HepG2 (cell line): ENCODE data around the gene METTL13. TPM values are rescaled to one million over a fixed set of nuclear protein-coding genes. Genes with fewer than 3 reads are reported as not detected.

ENCODE experiments used
- ATAC-seq: fragments of 200-7000 bp; cut with Tn5 transposase; 3 replicates; pipeline ENCODE4 v1.9.1; 2020; ENCODE audit warnings: mild to moderate bottlenecking, moderate library complexity
- BruUV-seq: library from RNA; stranded (reverse); fragments of 400-500 nt; replicated peaks from 2 replicates; lab custom pipeline; 2021; lab: Mats Ljungman, UMichigan
- CTCF ChIA-PET: fragments of 300-600 bp; formaldehyde crosslinking; extraction: SDS; loops from one replicate; lab custom pipeline; 2021; ENCODE audit warnings: low total read pairs, inconsistent platforms, low intra/inter-chr PET ratio; lab: Yijun Ruan, JAX
- POLR2A ChIA-PET: fragments of 350-600 bp; sonication (Branson Sonifier 250); formaldehyde crosslinking; loops from one replicate; lab custom pipeline; 2020; ENCODE audit warnings: antibody characterized with exemption, inconsistent platforms; lab: Yijun Ruan, JAX
- DNase-seq: peaks from one replicate; pipeline ENCODE4 v3.0.0-alpha.2; 2015; ENCODE audit warnings: low spot score
- FAIRE-seq: peaks from 3 replicates; lab custom pipeline; 2011; peaks lifted over from hg19 to GRCh38; lab: Jason Lieb, UNC
- H2AFZ ChIP-seq: one replicate; pipeline ENCODE4 v1.6.1; 2011; ENCODE audit warnings: low read length, inconsistent platforms
- H3K27ac ChIP-seq: fragments of 300-600 bp; 3 replicates; pipeline ENCODE4 v1.8.0; 2011; ENCODE audit warnings: mixed run types, mild to moderate bottlenecking, mixed read lengths, low read length, inconsistent platforms; ENCODE audit not compliant: insufficient read depth; ENCODE audit errors: extremely low read length
- H3K27me3 ChIP-seq, 2 experiments: fragments of 200-600 bp in 1 of 2; 2 replicates in 1 of 2; 3 replicates in 1 of 2; pipeline versions ENCODE4 v1.6.0 to v1.8.0; 2011; ENCODE audit warnings: low read length in 2 of 2, mild to moderate bottlenecking in 2 of 2, moderate library complexity in 2 of 2, inconsistent platforms in 1 of 2; ENCODE audit not compliant: insufficient read depth in 2 of 2, control insufficient read depth in 1 of 2
- H3K36me3 ChIP-seq, 2 experiments: fragments of 200-600 bp in 1 of 2; replicated peaks in 1 of 2; 2 replicates in 1 of 2; 3 replicates in 1 of 2; pipeline versions ENCODE4 v1.5.1 to v1.8.0; 2011; ENCODE audit warnings: low read length in 2 of 2, inconsistent platforms in 1 of 2; ENCODE audit not compliant: insufficient read depth in 2 of 2, control insufficient read depth in 1 of 2
- H3K4me1 ChIP-seq: 2 replicates; pipeline ENCODE4 v1.5.1; 2012; ENCODE audit warnings: low read length, inconsistent platforms; ENCODE audit not compliant: insufficient read depth
- H3K4me2 ChIP-seq: 2 replicates; pipeline ENCODE4 v1.6.0; 2011; ENCODE audit warnings: low read depth, low read length, inconsistent platforms
- H3K4me3 ChIP-seq, 3 experiments: fragments of 200-600 bp in 1 of 3; sonication (generic), shearing (Covaris generic) in 1 of 3; replicated peaks in 1 of 3; 2 replicates each; pipeline ENCODE4 v1.5.1; 2011 to 2016; ENCODE audit warnings: low read length in 3 of 3, inconsistent platforms in 2 of 3, low read depth in 2 of 3, mild to moderate bottlenecking in 2 of 3, control low read depth in 1 of 3, mixed read lengths in 1 of 3; ENCODE audit not compliant: insufficient read depth in 1 of 3
- H3K79me2 ChIP-seq: one replicate; pipeline ENCODE4 v1.6.1; 2011; ENCODE audit warnings: low read length, inconsistent platforms; ENCODE audit not compliant: insufficient read depth
- H3K9ac ChIP-seq: 2 replicates; pipeline ENCODE4 v1.6.0; 2011; ENCODE audit warnings: mild to moderate bottlenecking, low read depth, low read length, inconsistent platforms; ENCODE audit not compliant: insufficient read depth
- H3K9me3 ChIP-seq: 2 replicates; pipeline ENCODE4 v1.5.1; 2012; ENCODE audit warnings: mild to moderate bottlenecking, low read length
- H4K20me1 ChIP-seq: 2 replicates; pipeline ENCODE4 v1.6.0; 2011; ENCODE audit warnings: inconsistent platforms, mild to moderate bottlenecking, low read length, moderate library complexity; ENCODE audit not compliant: insufficient read depth
- HNF4A ChIP-seq: sonication (generic); formaldehyde crosslinking; IDR thresholded peaks from 2 replicates; pipeline ENCODE4 v1.4.0; 2020; ENCODE audit warnings: missing genetic modification reagents
- MAFG ChIP-seq: sonication (generic); formaldehyde crosslinking; IDR thresholded peaks from 2 replicates; pipeline ENCODE4 v1.5.1; 2020; ENCODE audit warnings: mild to moderate bottlenecking, missing genetic modification reagents
- PHF8 ChIP-seq: sonication (generic); formaldehyde crosslinking; IDR thresholded peaks from 2 replicates; pipeline ENCODE4 v1.5.0; 2020; ENCODE audit warnings: missing genetic modification reagents
- PRMT3 ChIP-seq: sonication (generic); formaldehyde crosslinking; IDR thresholded peaks from 2 replicates; pipeline ENCODE4 v1.8.1; 2022; ENCODE audit warnings: low read depth, mild to moderate bottlenecking, moderate library complexity, missing genetic modification reagents, borderline replicate concordance
- RFXANK ChIP-seq: IDR thresholded peaks from 2 replicates; pipeline ENCODE4 v1.6.1; 2016
- STAT6 ChIP-seq: sonication (generic); formaldehyde crosslinking; IDR thresholded peaks from 2 replicates; pipeline ENCODE4 v1.4.0; 2020; ENCODE audit warnings: missing genetic modification reagents, mild to moderate bottlenecking, borderline replicate concordance
- ZBTB37 ChIP-seq: sonication (generic); formaldehyde crosslinking; IDR thresholded peaks from 2 replicates; pipeline ENCODE4 v1.4.0; 2020; ENCODE audit warnings: mild to moderate bottlenecking, missing genetic modification reagents
- ZNF329 ChIP-seq: sonication (generic); formaldehyde crosslinking; IDR thresholded peaks from 2 replicates; pipeline ENCODE4 v1.9.0; 2021; ENCODE audit warnings: low read depth, mild to moderate bottlenecking, missing genetic modification reagents
- WGBS: methylation state at CpG from one replicate; pipeline ENCODE4 v1.1.6; 2017; ENCODE audit warnings: low lambda C conversion rate; 5-methylcytosine and 5-hydroxymethylcytosine counted together
- in situ Hi-C: cut with HindIII; loops from 2 replicates; pipeline ENCODE4 v1.10.0; 2017; ENCODE audit warnings: low pct_unique_long_range_greater_than_20kb; ENCODE audit not compliant: extremely low pct_ligation_motif_present
- intact Hi-C: fragments of 100-400 bp; cut with micrococcal nuclease; formaldehyde crosslinking; loops from one replicate; pipeline ENCODE4 v1.10.0; 2022; ENCODE audit not compliant: unreplicated experiment
- polyA plus RNA-seq, 8 experiments: library from polyadenylated mRNA; depleted of rRNA in 3 of 8; stranded (reverse) in 7 of 8; unstranded in 1 of 8; fragments of >200 nt; fragmentation: Illumina TruSeq in 4 of 8; extraction: Trizol in 4 of 8; gene quantifications; 2 replicates each; pipeline versions ENCODE4 v1.2.1 to v1.2.3, GENCODE V29; 2011 to 2016; ENCODE audit warnings: low read depth in 4 of 8, missing spikeins in 1 of 8, mixed read lengths in 1 of 8; ENCODE audit not compliant: insufficient read depth in 1 of 8
- total RNA-seq, 5 experiments: library from RNA; depleted of rRNA; stranded (reverse); fragments of >200 nt; fragmentation: Illumina TruSeq; extraction: Trizol; gene quantifications; 2 replicates each; pipeline ENCODE4 v1.2.3, GENCODE V29; 2016; ENCODE audit warnings: low read depth in 1 of 5
- TF ChIP-seq, protein P1 (sequence below): IDR thresholded peaks from 2 replicates; pipeline ENCODE4 v1.4.0; 2020; ENCODE audit warnings: mild to moderate bottlenecking, missing genetic modification reagents
- TF ChIP-seq, protein P2 (sequence below): sonication (generic); formaldehyde crosslinking; IDR thresholded peaks from 2 replicates; pipeline ENCODE4 v1.8.1; 2023; ENCODE audit warnings: mild to moderate bottlenecking, missing genetic modification reagents, borderline replicate concordance
- TF ChIP-seq, protein P3 (sequence below): sonication (generic); formaldehyde crosslinking; IDR thresholded peaks from 2 replicates; pipeline ENCODE4 v1.4.0; 2020; ENCODE audit warnings: mild to moderate bottlenecking, missing genetic modification reagents
- TF ChIP-seq, protein P4 (sequence below): sonication (generic); formaldehyde crosslinking; IDR thresholded peaks from 2 replicates; pipeline ENCODE4 v1.8.1; 2023; ENCODE audit warnings: missing genetic modification reagents, inconsistent platforms, borderline replicate concordance

Gene METTL13
- total and polyA plus RNA-seq, 2 of the 13 experiments (the other 11 are each of a cell fraction or from before 2014, with no cell fraction given), result 18.6 to 22.8 TPM

DNA sequence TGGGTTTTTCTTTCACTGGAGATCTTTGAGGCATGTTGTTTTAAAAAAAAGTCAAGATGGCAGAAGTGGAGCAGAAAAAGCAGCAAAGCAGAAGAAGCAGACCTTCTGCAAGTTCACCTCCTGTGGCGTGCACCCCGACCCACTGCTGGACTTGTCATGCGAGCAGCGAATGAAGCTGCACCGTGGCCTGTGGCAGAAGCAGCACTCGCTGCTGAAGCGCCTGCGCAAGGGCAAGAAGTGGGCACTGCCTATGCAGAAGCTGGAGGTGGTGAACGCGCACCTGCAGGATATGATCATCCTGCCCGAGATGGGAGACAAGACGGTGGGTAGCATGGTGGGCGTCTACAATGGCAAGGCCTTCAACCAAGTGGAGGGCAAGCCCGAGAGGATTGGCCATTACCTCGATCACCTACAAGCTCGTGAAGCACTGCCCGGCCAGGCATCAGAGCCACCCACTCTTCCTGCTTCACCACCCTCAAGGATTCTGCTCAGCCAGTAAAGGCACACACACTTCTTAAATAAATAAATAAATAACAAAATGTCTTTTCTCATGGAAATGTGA lies 22.1 kb downstream of the METTL13 start:
- CTCF ChIA-PET, result no interaction called here
- Histone ChIP-seq H3K9ac (no peak overlapping the region), H3K27me3 (no peaks in the 10 kb centered on the region), H3K36me3 (no peaks in the 10 kb centered on the region; a peak in 1 of 5 replicates), H3K27ac (no peak overlapping the region), H4K20me1 (no peaks in the 10 kb centered on the region), H3K4me2 (no peak overlapping the region), H3K79me2 (no peaks in the 10 kb centered on the region), H3K9me3 (no peaks in the 10 kb centered on the region), H2AFZ (no peak overlapping the region), H3K4me3 (no peak overlapping the region), H3K4me1 (no peaks in the 10 kb centered on the region)
- ATAC-seq, result no peak
- POLR2A ChIA-PET, result no interaction called here
- DNase-seq, result no peak
- in situ Hi-C loops, result loop anchor here (5.0 kb wide), 1 partner anchor 179 kb away; no protein-coding TSS in a partner anchor
- FAIRE-seq, result no peak
- intact Hi-C loops, result no loop called here
- BruUV-seq, result no TSS peak
- WGBS, result 60% methylated on average over 11 of the region's 17 CpGs
- TF ChIP-seq ZNF329 (CRISPR knock-in tag), result no peak
- TF ChIP-seq PHF8 (CRISPR knock-in tag), result no peak
- no peak for TF ChIP-seq MAFG (CRISPR knock-in tag)
- TF ChIP-seq, protein P1, sequence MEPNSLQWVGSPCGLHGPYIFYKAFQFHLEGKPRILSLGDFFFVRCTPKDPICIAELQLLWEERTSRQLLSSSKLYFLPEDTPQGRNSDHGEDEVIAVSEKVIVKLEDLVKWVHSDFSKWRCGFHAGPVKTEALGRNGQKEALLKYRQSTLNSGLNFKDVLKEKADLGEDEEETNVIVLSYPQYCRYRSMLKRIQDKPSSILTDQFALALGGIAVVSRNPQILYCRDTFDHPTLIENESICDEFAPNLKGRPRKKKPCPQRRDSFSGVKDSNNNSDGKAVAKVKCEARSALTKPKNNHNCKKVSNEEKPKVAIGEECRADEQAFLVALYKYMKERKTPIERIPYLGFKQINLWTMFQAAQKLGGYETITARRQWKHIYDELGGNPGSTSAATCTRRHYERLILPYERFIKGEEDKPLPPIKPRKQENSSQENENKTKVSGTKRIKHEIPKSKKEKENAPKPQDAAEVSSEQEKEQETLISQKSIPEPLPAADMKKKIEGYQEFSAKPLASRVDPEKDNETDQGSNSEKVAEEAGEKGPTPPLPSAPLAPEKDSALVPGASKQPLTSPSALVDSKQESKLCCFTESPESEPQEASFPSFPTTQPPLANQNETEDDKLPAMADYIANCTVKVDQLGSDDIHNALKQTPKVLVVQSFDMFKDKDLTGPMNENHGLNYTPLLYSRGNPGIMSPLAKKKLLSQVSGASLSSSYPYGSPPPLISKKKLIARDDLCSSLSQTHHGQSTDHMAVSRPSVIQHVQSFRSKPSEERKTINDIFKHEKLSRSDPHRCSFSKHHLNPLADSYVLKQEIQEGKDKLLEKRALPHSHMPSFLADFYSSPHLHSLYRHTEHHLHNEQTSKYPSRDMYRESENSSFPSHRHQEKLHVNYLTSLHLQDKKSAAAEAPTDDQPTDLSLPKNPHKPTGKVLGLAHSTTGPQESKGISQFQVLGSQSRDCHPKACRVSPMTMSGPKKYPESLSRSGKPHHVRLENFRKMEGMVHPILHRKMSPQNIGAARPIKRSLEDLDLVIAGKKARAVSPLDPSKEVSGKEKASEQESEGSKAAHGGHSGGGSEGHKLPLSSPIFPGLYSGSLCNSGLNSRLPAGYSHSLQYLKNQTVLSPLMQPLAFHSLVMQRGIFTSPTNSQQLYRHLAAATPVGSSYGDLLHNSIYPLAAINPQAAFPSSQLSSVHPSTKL (CRISPR knock-in tag), result no peak
- no peak for TF ChIP-seq ZBTB37
- TF ChIP-seq HNF4A, result no peak
- TF ChIP-seq PRMT3 (CRISPR knock-in tag), result no peak
- TF ChIP-seq, protein P2, sequence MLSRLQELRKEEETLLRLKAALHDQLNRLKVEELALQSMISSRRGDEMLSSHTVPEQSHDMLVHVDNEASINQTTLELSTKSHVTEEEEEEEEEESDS, result no peak
- TF ChIP-seq, protein P3, sequence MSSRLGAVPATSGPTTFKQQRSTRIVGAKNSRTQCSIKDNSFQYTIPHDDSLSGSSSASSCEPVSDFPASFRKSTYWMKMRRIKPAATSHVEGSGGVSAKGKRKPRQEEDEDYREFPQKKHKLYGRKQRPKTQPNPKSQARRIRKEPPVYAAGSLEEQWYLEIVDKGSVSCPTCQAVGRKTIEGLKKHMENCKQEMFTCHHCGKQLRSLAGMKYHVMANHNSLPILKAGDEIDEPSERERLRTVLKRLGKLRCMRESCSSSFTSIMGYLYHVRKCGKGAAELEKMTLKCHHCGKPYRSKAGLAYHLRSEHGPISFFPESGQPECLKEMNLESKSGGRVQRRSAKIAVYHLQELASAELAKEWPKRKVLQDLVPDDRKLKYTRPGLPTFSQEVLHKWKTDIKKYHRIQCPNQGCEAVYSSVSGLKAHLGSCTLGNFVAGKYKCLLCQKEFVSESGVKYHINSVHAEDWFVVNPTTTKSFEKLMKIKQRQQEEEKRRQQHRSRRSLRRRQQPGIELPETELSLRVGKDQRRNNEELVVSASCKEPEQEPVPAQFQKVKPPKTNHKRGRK (CRISPR knock-in tag), result no peak
- no peak for TF ChIP-seq RFXANK (CRISPR knock-in tag)
- TF ChIP-seq STAT6 (CRISPR knock-in tag), result no peak
- TF ChIP-seq, protein P4, sequence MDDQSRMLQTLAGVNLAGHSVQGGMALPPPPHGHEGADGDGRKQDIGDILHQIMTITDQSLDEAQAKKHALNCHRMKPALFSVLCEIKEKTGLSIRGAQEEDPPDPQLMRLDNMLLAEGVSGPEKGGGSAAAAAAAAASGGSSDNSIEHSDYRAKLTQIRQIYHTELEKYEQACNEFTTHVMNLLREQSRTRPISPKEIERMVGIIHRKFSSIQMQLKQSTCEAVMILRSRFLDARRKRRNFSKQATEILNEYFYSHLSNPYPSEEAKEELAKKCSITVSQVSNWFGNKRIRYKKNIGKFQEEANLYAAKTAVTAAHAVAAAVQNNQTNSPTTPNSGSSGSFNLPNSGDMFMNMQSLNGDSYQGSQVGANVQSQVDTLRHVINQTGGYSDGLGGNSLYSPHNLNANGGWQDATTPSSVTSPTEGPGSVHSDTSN, result no peak
